Peyer's patch (tissue), 4 donors: ENCODE data around the gene DMPK.

Experiments used
- CTCF ChIP-seq, 6 experiments: fragments of 450-650 bp in 4 of 6; fragments of 200-600 bp in 2 of 6; sonication (generic) in 1 of 6; IDR thresholded peaks; one replicate each; pipeline ENCODE4 v1.5.1; 2017 to 2019; ENCODE audit warnings: antibody characterized with exemption in 6 of 6, mild to moderate bottlenecking in 3 of 6, moderate library complexity in 1 of 6
- POLR2A ChIP-seq, 2 donors: fragments of 450-650 bp; IDR thresholded peaks; one replicate each; pipeline ENCODE4 v1.5.1; 2017; ENCODE audit warnings: antibody characterized with exemption in 2 of 2, mild to moderate bottlenecking in 2 of 2, moderate library complexity in 2 of 2

DNA sequence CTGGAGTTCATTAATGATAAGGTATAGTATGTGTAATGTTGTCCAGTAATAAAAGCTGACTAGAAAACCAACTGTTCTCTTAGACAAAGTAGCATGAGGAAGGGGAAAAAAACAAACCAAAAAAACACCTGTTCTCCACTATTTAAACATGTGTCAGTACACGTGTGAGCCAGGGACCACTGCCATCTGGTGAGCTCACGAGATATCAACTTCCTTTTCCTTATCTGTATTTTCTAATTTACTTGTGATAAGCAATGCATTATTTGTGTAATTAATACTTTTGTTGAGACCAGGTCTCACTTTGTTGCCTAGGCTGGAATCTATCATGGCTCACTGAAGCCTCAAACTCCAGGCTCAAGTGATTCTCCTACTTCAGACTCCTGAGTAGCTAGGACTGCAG is 8.9 kb downstream of the DMPK start:
- TF ChIP-seq CTCF (IDR thresholded peaks at IDR 0.05) (no peak), POLR2A (IDR thresholded peaks at IDR 0.05) (no peak)
